GM12878 (cell line): ENCODE data around the gene CAVIN1. TPM values are rescaled to one million over a fixed set of nuclear protein-coding genes. Genes with fewer than 3 reads are reported as not detected.

Experiments
- IKZF2 ChIP-seq, 2 experiments: fragments of 450-650 bp; IDR thresholded peaks; 2 replicates each; pipeline ENCODE4 v1.6.1; 2017; ENCODE audit warnings: mild to moderate bottlenecking in 2 of 2, moderate library complexity in 2 of 2
- KLF5 ChIP-seq: fragments of 450-650 bp; IDR thresholded peaks from 2 replicates; pipeline ENCODE4 v1.6.1; 2014; ENCODE audit warnings: mild to moderate bottlenecking; ENCODE audit not compliant: partially characterized antibody
- RUNX3 ChIP-seq: IDR thresholded peaks from 2 replicates; pipeline ENCODE4 v1.6.1; 2012; ENCODE audit warnings: low read length, inconsistent platforms
- SIN3A ChIP-seq: IDR thresholded peaks from 2 replicates; pipeline ENCODE4 v1.6.1; 2012; ENCODE audit warnings: low read depth, low read length, improper control_type of control experiment
- SIX5 ChIP-seq: IDR thresholded peaks from 2 replicates; pipeline ENCODE4 v1.6.1; 2011; ENCODE audit warnings: mild to moderate bottlenecking, low read depth, low read length, moderate library complexity; ENCODE audit not compliant: severe bottlenecking
- SMAD1 ChIP-seq: fragments of 450-650 bp; IDR thresholded peaks from 2 replicates; pipeline ENCODE4 v1.6.1; 2018; ENCODE audit warnings: mild to moderate bottlenecking, low read depth; ENCODE audit not compliant: partially characterized antibody
- TBL1XR1 ChIP-seq: IDR thresholded peaks from 2 replicates; pipeline ENCODE4 v1.6.1; 2012; ENCODE audit warnings: low read depth, low read length, improper control_type of control experiment
- WRNIP1 ChIP-seq: IDR thresholded peaks from 2 replicates; pipeline ENCODE4 v1.6.1; 2011; ENCODE audit warnings: low read depth, low read length, improper control_type of control experiment, borderline replicate concordance
- YBX1 ChIP-seq: fragments of 450-650 bp; IDR thresholded peaks from 2 replicates; pipeline ENCODE4 v1.6.1; 2016; ENCODE audit warnings: antibody characterized with exemption
- ZBED1 ChIP-seq: IDR thresholded peaks from 2 replicates; pipeline ENCODE4 v1.6.1; 2016; ENCODE audit warnings: borderline replicate concordance
- ZNF622 ChIP-seq: fragments of 450-650 bp; IDR thresholded peaks from 2 replicates; pipeline ENCODE4 v1.6.1; 2017; ENCODE audit warnings: mild to moderate bottlenecking, inconsistent platforms
- polyA plus RNA-seq, 11 experiments: library from polyadenylated mRNA; depleted of rRNA in 4 of 11; unstranded in 6 of 11; stranded (reverse) in 5 of 11; fragments of >200 nt; fragmentation: Nextera tagmentation in 4 of 11; fragmentation: Illumina TruSeq in 1 of 11; extraction: Ambion mirVana in 4 of 11; extraction: Trizol in 1 of 11; gene quantifications; 1 replicate in 1 of 11; 2 replicates in 10 of 11; pipeline versions ENCODE4 v1.2.1 to v1.2.3, GENCODE V29; 2011 to 2016; ENCODE audit warnings: inconsistent platforms in 2 of 11, missing spikeins in 2 of 11, low read depth in 1 of 11
- total RNA-seq, 4 experiments: library from RNA; depleted of rRNA in 3 of 4; stranded (reverse); fragments of >200 nt in 3 of 4; fragmentation: Illumina TruSeq in 1 of 4; extraction: Trizol in 1 of 4; gene quantifications; 2 replicates each; pipeline versions ENCODE4 v1.2.1 to v1.2.3, GENCODE V29; 2013 to 2021
- TF ChIP-seq, protein P1 (sequence below): IDR thresholded peaks from 2 replicates; pipeline ENCODE4 v1.6.1; 2012; ENCODE audit warnings: mild to moderate bottlenecking, low read depth, low read length
- TF ChIP-seq, protein P2 (sequence below): IDR thresholded peaks from 2 replicates; pipeline ENCODE4 v1.6.1; 2011; ENCODE audit warnings: borderline replicate concordance, low read depth, mild to moderate bottlenecking, moderate library complexity, mixed read lengths, low read length; ENCODE audit not compliant: insufficient read depth; ENCODE audit errors: extremely low read length
- TF ChIP-seq, protein P3 (sequence below), 3 experiments: IDR thresholded peaks in 2 of 3; conservative IDR thresholded peaks in 1 of 3; 2 replicates each; pipeline ENCODE4 v1.5.1; 2011; ENCODE audit warnings: low read depth in 3 of 3, low read length in 3 of 3, mild to moderate bottlenecking in 3 of 3, control low read depth in 2 of 3, moderate library complexity in 2 of 3, inconsistent platforms in 1 of 3, mixed read lengths in 1 of 3; ENCODE audit not compliant: control insufficient read depth in 2 of 3, insufficient read depth in 1 of 3; ENCODE audit errors: extremely low read depth in 1 of 3
- TF ChIP-seq, protein P4 (sequence below): fragments of 450-650 bp; IDR thresholded peaks from 2 replicates; pipeline ENCODE4 v1.6.1; 2017; ENCODE audit warnings: mild to moderate bottlenecking, low read depth, inconsistent platforms; ENCODE audit not compliant: poor library complexity, severe bottlenecking
- TF ChIP-seq, protein P5 (sequence below): IDR thresholded peaks from 2 replicates; pipeline ENCODE4 v1.6.1; 2012; ENCODE audit warnings: low read depth, low read length, improper control_type of control experiment

Gene CAVIN1
- total and polyA plus RNA-seq, 10 of the 15 experiments (the other 5 are each of a cell fraction or from before 2014, with no cell fraction given), result 0.03 to 1.1 (median 0.37) TPM

DNA sequence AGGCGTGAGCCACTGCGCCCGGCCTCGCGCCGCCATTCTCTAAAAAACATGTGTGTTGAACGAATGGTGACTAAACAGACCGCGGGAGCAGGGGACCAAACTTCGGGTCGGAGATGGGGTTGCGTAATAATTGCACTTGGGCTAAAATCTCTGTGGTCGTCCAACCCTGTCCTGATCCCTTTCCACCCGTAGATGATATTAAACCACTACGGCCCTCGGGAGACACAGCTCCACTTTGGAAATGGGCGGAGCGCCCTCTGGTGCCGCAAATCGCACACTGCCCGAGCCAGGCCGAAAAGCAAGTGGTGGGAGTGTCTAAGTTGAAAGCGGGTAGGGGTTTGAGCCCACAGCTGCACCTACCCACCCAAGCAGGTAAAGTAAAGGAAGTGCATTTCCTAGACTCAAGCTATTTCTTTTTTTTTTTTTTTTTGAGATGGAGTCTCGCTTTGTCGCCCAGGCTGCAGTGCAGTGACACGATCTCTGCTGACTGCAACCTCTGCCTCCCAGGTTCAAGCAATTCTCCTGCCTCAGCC, 17.0 kb downstream of the CAVIN1 start (continued):
- TF ChIP-seq, protein P1, sequence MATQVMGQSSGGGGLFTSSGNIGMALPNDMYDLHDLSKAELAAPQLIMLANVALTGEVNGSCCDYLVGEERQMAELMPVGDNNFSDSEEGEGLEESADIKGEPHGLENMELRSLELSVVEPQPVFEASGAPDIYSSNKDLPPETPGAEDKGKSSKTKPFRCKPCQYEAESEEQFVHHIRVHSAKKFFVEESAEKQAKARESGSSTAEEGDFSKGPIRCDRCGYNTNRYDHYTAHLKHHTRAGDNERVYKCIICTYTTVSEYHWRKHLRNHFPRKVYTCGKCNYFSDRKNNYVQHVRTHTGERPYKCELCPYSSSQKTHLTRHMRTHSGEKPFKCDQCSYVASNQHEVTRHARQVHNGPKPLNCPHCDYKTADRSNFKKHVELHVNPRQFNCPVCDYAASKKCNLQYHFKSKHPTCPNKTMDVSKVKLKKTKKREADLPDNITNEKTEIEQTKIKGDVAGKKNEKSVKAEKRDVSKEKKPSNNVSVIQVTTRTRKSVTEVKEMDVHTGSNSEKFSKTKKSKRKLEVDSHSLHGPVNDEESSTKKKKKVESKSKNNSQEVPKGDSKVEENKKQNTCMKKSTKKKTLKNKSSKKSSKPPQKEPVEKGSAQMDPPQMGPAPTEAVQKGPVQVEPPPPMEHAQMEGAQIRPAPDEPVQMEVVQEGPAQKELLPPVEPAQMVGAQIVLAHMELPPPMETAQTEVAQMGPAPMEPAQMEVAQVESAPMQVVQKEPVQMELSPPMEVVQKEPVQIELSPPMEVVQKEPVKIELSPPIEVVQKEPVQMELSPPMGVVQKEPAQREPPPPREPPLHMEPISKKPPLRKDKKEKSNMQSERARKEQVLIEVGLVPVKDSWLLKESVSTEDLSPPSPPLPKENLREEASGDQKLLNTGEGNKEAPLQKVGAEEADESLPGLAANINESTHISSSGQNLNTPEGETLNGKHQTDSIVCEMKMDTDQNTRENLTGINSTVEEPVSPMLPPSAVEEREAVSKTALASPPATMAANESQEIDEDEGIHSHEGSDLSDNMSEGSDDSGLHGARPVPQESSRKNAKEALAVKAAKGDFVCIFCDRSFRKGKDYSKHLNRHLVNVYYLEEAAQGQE, result no peak
- TF ChIP-seq TBL1XR1, result no peak
- no peak for TF ChIP-seq SIX5
- no peak for TF ChIP-seq ZNF622
- TF ChIP-seq WRNIP1, result no peak
- TF ChIP-seq, protein P2, sequence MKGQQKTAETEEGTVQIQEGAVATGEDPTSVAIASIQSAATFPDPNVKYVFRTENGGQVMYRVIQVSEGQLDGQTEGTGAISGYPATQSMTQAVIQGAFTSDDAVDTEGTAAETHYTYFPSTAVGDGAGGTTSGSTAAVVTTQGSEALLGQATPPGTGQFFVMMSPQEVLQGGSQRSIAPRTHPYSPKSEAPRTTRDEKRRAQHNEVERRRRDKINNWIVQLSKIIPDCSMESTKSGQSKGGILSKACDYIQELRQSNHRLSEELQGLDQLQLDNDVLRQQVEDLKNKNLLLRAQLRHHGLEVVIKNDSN, result no peak
- TF ChIP-seq ZBED1, result no peak
- TF ChIP-seq SMAD1, result no peak
- TF ChIP-seq, protein P3, sequence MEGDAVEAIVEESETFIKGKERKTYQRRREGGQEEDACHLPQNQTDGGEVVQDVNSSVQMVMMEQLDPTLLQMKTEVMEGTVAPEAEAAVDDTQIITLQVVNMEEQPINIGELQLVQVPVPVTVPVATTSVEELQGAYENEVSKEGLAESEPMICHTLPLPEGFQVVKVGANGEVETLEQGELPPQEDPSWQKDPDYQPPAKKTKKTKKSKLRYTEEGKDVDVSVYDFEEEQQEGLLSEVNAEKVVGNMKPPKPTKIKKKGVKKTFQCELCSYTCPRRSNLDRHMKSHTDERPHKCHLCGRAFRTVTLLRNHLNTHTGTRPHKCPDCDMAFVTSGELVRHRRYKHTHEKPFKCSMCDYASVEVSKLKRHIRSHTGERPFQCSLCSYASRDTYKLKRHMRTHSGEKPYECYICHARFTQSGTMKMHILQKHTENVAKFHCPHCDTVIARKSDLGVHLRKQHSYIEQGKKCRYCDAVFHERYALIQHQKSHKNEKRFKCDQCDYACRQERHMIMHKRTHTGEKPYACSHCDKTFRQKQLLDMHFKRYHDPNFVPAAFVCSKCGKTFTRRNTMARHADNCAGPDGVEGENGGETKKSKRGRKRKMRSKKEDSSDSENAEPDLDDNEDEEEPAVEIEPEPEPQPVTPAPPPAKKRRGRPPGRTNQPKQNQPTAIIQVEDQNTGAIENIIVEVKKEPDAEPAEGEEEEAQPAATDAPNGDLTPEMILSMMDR (IDR thresholded peaks at IDR 0.05 in 2 of 3, conservative IDR thresholded peaks at IDR 0.05 in 1 of 3; ENCODE audit: control insufficient read depth in 2 of 3, extremely low read depth in 1 of 3, insufficient read depth in 1 of 3, low read depth in 3 of 3, low read length in 3 of 3), result peak; percentile 91 to 94 (median 91)
- TF ChIP-seq, protein P4, sequence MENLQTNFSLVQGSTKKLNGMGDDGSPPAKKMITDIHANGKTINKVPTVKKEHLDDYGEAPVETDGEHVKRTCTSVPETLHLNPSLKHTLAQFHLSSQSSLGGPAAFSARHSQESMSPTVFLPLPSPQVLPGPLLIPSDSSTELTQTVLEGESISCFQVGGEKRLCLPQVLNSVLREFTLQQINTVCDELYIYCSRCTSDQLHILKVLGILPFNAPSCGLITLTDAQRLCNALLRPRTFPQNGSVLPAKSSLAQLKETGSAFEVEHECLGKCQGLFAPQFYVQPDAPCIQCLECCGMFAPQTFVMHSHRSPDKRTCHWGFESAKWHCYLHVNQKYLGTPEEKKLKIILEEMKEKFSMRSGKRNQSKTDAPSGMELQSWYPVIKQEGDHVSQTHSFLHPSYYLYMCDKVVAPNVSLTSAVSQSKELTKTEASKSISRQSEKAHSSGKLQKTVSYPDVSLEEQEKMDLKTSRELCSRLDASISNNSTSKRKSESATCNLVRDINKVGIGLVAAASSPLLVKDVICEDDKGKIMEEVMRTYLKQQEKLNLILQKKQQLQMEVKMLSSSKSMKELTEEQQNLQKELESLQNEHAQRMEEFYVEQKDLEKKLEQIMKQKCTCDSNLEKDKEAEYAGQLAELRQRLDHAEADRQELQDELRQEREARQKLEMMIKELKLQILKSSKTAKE, result no peak
- peak; percentile 39 for TF ChIP-seq RUNX3
- TF ChIP-seq YBX1, result no peak
- TF ChIP-seq KLF5, result no peak
- no peak for TF ChIP-seq IKZF2 (IDR thresholded peaks at IDR 0.05)
- TF ChIP-seq, protein P5, sequence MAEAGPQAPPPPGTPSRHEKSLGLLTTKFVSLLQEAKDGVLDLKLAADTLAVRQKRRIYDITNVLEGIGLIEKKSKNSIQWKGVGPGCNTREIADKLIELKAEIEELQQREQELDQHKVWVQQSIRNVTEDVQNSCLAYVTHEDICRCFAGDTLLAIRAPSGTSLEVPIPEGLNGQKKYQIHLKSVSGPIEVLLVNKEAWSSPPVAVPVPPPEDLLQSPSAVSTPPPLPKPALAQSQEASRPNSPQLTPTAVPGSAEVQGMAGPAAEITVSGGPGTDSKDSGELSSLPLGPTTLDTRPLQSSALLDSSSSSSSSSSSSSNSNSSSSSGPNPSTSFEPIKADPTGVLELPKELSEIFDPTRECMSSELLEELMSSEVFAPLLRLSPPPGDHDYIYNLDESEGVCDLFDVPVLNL, result no peak
- TF ChIP-seq SIN3A, result no peak
